GM21367 (cell line): Measurements from ENCODE around the gene ZDHHC20.

Experiments used
- ATAC-seq: cut with Tn5 transposase; IDR thresholded peaks from one replicate; pipeline ENCODE4 v1.9.1; 2021; ENCODE audit not compliant: unreplicated experiment

ZDHHC20 gene

GRCh38 chr13:21458813-21459701 is at the start of gene ZDHHC20:
Gene ZDHHC20 (minus strand): TSS chr13:21459303. CDS start chr13:21459171, 132 bp downstream.
- peak; percentile 67 for ATAC-seq

GRCh38 chr13:21504379-21504778 is 45.3 kb upstream of the ZDHHC20 start:
- ATAC-seq: no peak

GRCh38 chr13:21501686-21502085 is 42.6 kb upstream of the ZDHHC20 start:
- no peak for ATAC-seq

GRCh38 chr13:21486322-21486721 is 27.2 kb upstream of the ZDHHC20 start:
- no peak for ATAC-seq

- ATAC-seq: no peak
These were observed 24.6 kb upstream of the ZDHHC20 start for GRCh38 chr13:21483748-21484147.

- no peak for ATAC-seq
These were observed 22.3 kb upstream of the ZDHHC20 start for GRCh38 chr13:21481359-21481758.

- no peak for ATAC-seq
These were observed 20.0 kb upstream of the ZDHHC20 start for GRCh38 chr13:21478881-21479808.

GRCh38 chr13:21476893-21477472 is 17.9 kb upstream of the ZDHHC20 start:
- peak; percentile 80 for ATAC-seq

- no peak for ATAC-seq
These were observed 16.0 kb upstream of the ZDHHC20 start for GRCh38 chr13:21475115-21475514.

GRCh38 chr13:21470785-21471184 is 11.7 kb upstream of the ZDHHC20 start:
- no peak for ATAC-seq

GRCh38 chr13:21466527-21466926 is 7.4 kb upstream of the ZDHHC20 start:
- ATAC-seq: no peak

- no peak for ATAC-seq
These were observed 6.6 kb upstream of the ZDHHC20 start for GRCh38 chr13:21465710-21466160.

GRCh38 chr13:21463424-21463823 is 4.3 kb upstream of the ZDHHC20 start:
- no peak for ATAC-seq

GRCh38 chr13:21461131-21461530 is 2.0 kb upstream of the ZDHHC20 start:
- no peak for ATAC-seq

GRCh38 chr13:21458451-21458812 is 671 bp downstream of the ZDHHC20 start:
- peak; percentile 39 for ATAC-seq

GRCh38 chr13:21453387-21454081 is 5.6 kb downstream of the ZDHHC20 start:
- ATAC-seq: no peak

GRCh38 chr13:21450936-21451335 is 8.2 kb downstream of the ZDHHC20 start:
- ATAC-seq: no peak

- no peak for ATAC-seq
These were observed 12.4 kb downstream of the ZDHHC20 start for GRCh38 chr13:21446656-21447055.

GRCh38 chr13:21445759-21446158 is 13.3 kb downstream of the ZDHHC20 start:
- no peak for ATAC-seq

GRCh38 chr13:21443171-21443570 is 15.9 kb downstream of the ZDHHC20 start:
- ATAC-seq: no peak

GRCh38 chr13:21436582-21436981 is 22.5 kb downstream of the ZDHHC20 start:
- no peak for ATAC-seq
